ENCODE data around the gene TBC1D17. TPM values are rescaled to one million over a fixed set of nuclear protein-coding genes. Genes with fewer than 3 reads are reported as not detected.

Gene TBC1D17
- polyA plus RNA-seq, 3 donors, result 3.1 to 48.2 (median 4.5) TPM

- Histone ChIP-seq H3K9me3 (replicated peaks in 1 of 2; ENCODE audit: control insufficient read depth in 1 of 2, insufficient read depth in 1 of 2, low read length in 2 of 2) (no peaks in the 10 kb centered on the region), H3K9ac (ENCODE audit: insufficient read depth, low read length, poor library complexity, severe bottlenecking) (peak overlapping the region; percentile 58), H3K4me1 (ENCODE audit: control insufficient read depth in 1 of 2, insufficient read depth in 2 of 2, low read length in 2 of 2) (peaks cover 21 to 36% of the 10 kb centered on the region in 2 donors), H3K4me3 (replicated peaks in 1 of 3; ENCODE audit: low read depth in 2 of 3, low read length in 3 of 3) (peak overlapping the region; percentile 30 to 78 (median 48)), H3K4me2 (replicated peaks; ENCODE audit: extremely low read depth, low read length, poor library complexity, severe bottlenecking) (peak overlapping the region; percentile 82), H3K36me3 (replicated peaks in 1 of 2; ENCODE audit: control insufficient read depth in 1 of 2, insufficient read depth in 2 of 2, low read length in 2 of 2) (peaks cover 25 to 35% of the 10 kb centered on the region in 2 donors), H3K79me2 (ENCODE audit: insufficient read depth, low read length) (peaks cover 24% of the 10 kb centered on the region), H2AFZ (ENCODE audit: insufficient read depth, low read depth, low read length, poor library complexity, severe bottlenecking) (peak overlapping the region; percentile 77), H4K20me1 (ENCODE audit: insufficient read depth, low read length) (no peaks in the 10 kb centered on the region), H3K27me3 (ENCODE audit: control insufficient read depth in 2 of 2, insufficient read depth in 2 of 2, low read length in 2 of 2) (no peaks in the 10 kb centered on the region), H3K27ac (ENCODE audit: low read depth in 1 of 2, low read length in 2 of 2) (peak overlapping the region; percentile 66 to 84)
- DNase-seq, result peak; percentile 25 to 64 (median 49)
- no peak for TF ChIP-seq CTCF (IDR thresholded peaks at IDR 0.05)
- WGBS (ENCODE audit: insufficient coverage), result 0% methylated on average over 3 of the region's 6 CpGs
- Mint-ChIP-seq H3K4me1 (peaks cover 37% of the 10 kb centered on the region), H3K36me3 (peaks cover 31 to 36% of the 10 kb centered on the region in 2 donors), H3K27ac (peak overlapping the region; percentile 88 to 96 (median 92)), H3K9me3 (no peaks in the 10 kb centered on the region), H3K4me3 (peak overlapping the region; percentile 82 to 93), H3K27me3 (ENCODE audit: low read depth in 3 of 3) (peaks cover 1 to 17% (median 1%) of the 10 kb centered on the region in 3 donors)
- intact Hi-C loops (cut with micrococcal nuclease), result no loop called here
These were observed 26.6 kb downstream of the TBC1D17 start for GRCh38 chr19:49904136-49904535.

GRCh38 chr19:49906879-49907564, 29.5 kb downstream of the TBC1D17 start:
- no peaks in the 10 kb centered on the region for H3K9me3 ChIP-seq (replicated peaks in 1 of 2; ENCODE audit: control insufficient read depth in 1 of 2, insufficient read depth in 1 of 2, low read length in 2 of 2)
- H3K36me3 ChIP-seq (replicated peaks in 1 of 2; ENCODE audit: control insufficient read depth in 1 of 2, insufficient read depth in 2 of 2, low read length in 2 of 2), result peaks cover 33 to 47% of the 10 kb centered on the region in 2 donors
- no peaks in the 10 kb centered on the region for H4K20me1 ChIP-seq (ENCODE audit: insufficient read depth, low read length)
- H3K36me3 Mint-ChIP-seq, result peaks cover 40 to 48% of the 10 kb centered on the region in 2 donors
- DNase-seq, result no peak
- no peak overlapping the region for H3K4me3 ChIP-seq (replicated peaks in 1 of 3; ENCODE audit: low read depth in 2 of 3, low read length in 3 of 3)
- H3K27me3 Mint-ChIP-seq (ENCODE audit: low read depth in 3 of 3), result peaks cover 0 to 12% (median 1%) of the 10 kb centered on the region in 3 donors
- H3K27ac Mint-ChIP-seq, result peak overlapping the region in 5 of 7 donors; percentile 2 to 61 (median 36)
- H3K27me3 ChIP-seq (ENCODE audit: control insufficient read depth in 2 of 2, insufficient read depth in 2 of 2, low read length in 2 of 2), result no peaks in the 10 kb centered on the region
- intact Hi-C loops (cut with micrococcal nuclease), result no loop called here
- peaks cover 57% of the 10 kb centered on the region for H3K4me1 Mint-ChIP-seq
- H3K9ac ChIP-seq (ENCODE audit: insufficient read depth, low read length, poor library complexity, severe bottlenecking), result no peak overlapping the region
- no peak overlapping the region for H3K4me3 Mint-ChIP-seq
- H3K4me1 ChIP-seq (ENCODE audit: control insufficient read depth in 1 of 2, insufficient read depth in 2 of 2, low read length in 2 of 2), result peaks cover 46 to 60% of the 10 kb centered on the region in 2 donors
- no peaks in the 10 kb centered on the region for H3K9me3 Mint-ChIP-seq
- H3K4me2 ChIP-seq (replicated peaks; ENCODE audit: extremely low read depth, low read length, poor library complexity, severe bottlenecking), result no peak overlapping the region
- TF ChIP-seq CTCF (IDR thresholded peaks at IDR 0.05), result no peak
- H2AFZ ChIP-seq (ENCODE audit: insufficient read depth, low read depth, low read length, poor library complexity, severe bottlenecking), result no peak overlapping the region
- H3K79me2 ChIP-seq (ENCODE audit: insufficient read depth, low read length), result peaks cover 37% of the 10 kb centered on the region
- 96% methylated on average over 15 of the region's 16 CpGs for WGBS (ENCODE audit: insufficient coverage)
- H3K27ac ChIP-seq (ENCODE audit: low read depth in 1 of 2, low read length in 2 of 2), result peak overlapping the region in 1 of 2 donors; percentile 23
